Chondrocyte (in vitro differentiated cells): ENCODE measurements around the gene HIP1. TPM values are rescaled to one million over a fixed set of nuclear protein-coding genes. Genes with fewer than 3 reads are reported as not detected.
A peak's percentile ranks its signal among the peaks of the same experiment; 100 is the strongest.

Experiments used
- DNase-seq: peaks from one replicate; pipeline ENCODE4 v3.0.0; 2021; ENCODE audit warnings: mixed read lengths, low spot score
- H3K27ac Mint-ChIP-seq: one replicate; pipeline ENCODE4 v1.8.0; 2021; ENCODE audit warnings: mild to moderate bottlenecking, moderate library complexity, mixed read lengths; ENCODE audit not compliant: unreplicated experiment
- H3K27me3 Mint-ChIP-seq: 2 replicates; pipeline ENCODE4 v1.8.0; 2021; ENCODE audit warnings: low read depth, mixed read lengths
- H3K36me3 Mint-ChIP-seq: 2 replicates; pipeline ENCODE4 v1.8.0; 2021; ENCODE audit warnings: low read depth, mixed read lengths
- H3K4me1 Mint-ChIP-seq: 2 replicates; pipeline ENCODE4 v1.8.0; 2021; ENCODE audit warnings: low read depth, mild to moderate bottlenecking, mixed read lengths
- H3K4me3 Mint-ChIP-seq: one replicate; pipeline ENCODE4 v1.8.0; 2021; ENCODE audit warnings: mild to moderate bottlenecking, moderate library complexity, mixed read lengths; ENCODE audit not compliant: unreplicated experiment
- H3K9me3 Mint-ChIP-seq: 2 replicates; pipeline ENCODE4 v1.8.0; 2021; ENCODE audit warnings: low read depth, mixed read lengths
- CTCF ChIP-seq: fragments of 200-600 bp; sonication (generic); IDR thresholded peaks from 2 replicates; pipeline ENCODE4 v1.5.0; 2021; ENCODE audit warnings: antibody characterized with exemption, mild to moderate bottlenecking, moderate library complexity
- total RNA-seq: library from RNA; stranded (reverse); gene quantifications from 3 replicates; pipeline ENCODE4 v1.2.1, GENCODE V29; 2021

The HIP1 gene
- total RNA-seq, 1 donor from 2014 or later = 46.6 TPM

GRCh38 chr7:75657866-75658265, 80.9 kb downstream of the HIP1 start:
- peak overlapping the region; percentile 97 for H3K27ac Mint-ChIP-seq
- peaks cover 50% of the 10 kb centered on the region for H3K4me1 Mint-ChIP-seq
- H3K4me3 Mint-ChIP-seq = peak overlapping the region; percentile 20
- H3K9me3 Mint-ChIP-seq = no peaks in the 10 kb centered on the region
- H3K36me3 Mint-ChIP-seq = no peaks in the 10 kb centered on the region
- DNase-seq = no peak
- no peaks in the 10 kb centered on the region for H3K27me3 Mint-ChIP-seq
- TF ChIP-seq CTCF = no peak

GRCh38 chr7:75656740-75657139, 82.0 kb downstream of the HIP1 start:
- no peaks in the 10 kb centered on the region for H3K9me3 Mint-ChIP-seq
- peak overlapping the region; percentile 87 for H3K27ac Mint-ChIP-seq
- no peak for DNase-seq
- H3K36me3 Mint-ChIP-seq = peaks cover 1% of the 10 kb centered on the region
- H3K4me1 Mint-ChIP-seq = peaks cover 48% of the 10 kb centered on the region
- no peaks in the 10 kb centered on the region for H3K27me3 Mint-ChIP-seq
- no peak for TF ChIP-seq CTCF
- no peak overlapping the region for H3K4me3 Mint-ChIP-seq

- Mint-ChIP-seq H3K36me3 (peaks cover 1% of the 10 kb centered on the region), H3K4me3 (no peak overlapping the region), H3K9me3 (no peaks in the 10 kb centered on the region), H3K4me1 (peaks cover 51% of the 10 kb centered on the region), H3K27me3 (no peaks in the 10 kb centered on the region), H3K27ac (peak overlapping the region; percentile 18)
- no peak for TF ChIP-seq CTCF
- no peak for DNase-seq
These were observed 83.2 kb downstream of the HIP1 start for GRCh38 chr7:75655536-75655935.

- DNase-seq = peak; percentile 1
- Mint-ChIP-seq H3K36me3 (peaks cover 1% of the 10 kb centered on the region), H3K27me3 (no peaks in the 10 kb centered on the region), H3K4me3 (no peak overlapping the region), H3K9me3 (no peaks in the 10 kb centered on the region), H3K4me1 (peaks cover 54% of the 10 kb centered on the region), H3K27ac (peak overlapping the region; percentile 18)
- TF ChIP-seq CTCF = no peak
These were observed 83.9 kb downstream of the HIP1 start for GRCh38 chr7:75654855-75655254.

GRCh38 chr7:75653651-75654050, 85.1 kb downstream of the HIP1 start:
- TF ChIP-seq CTCF = no peak
- no peak for DNase-seq
- Mint-ChIP-seq H3K27ac (no peak overlapping the region), H3K36me3 (peaks cover 1% of the 10 kb centered on the region), H3K27me3 (no peaks in the 10 kb centered on the region), H3K4me1 (peaks cover 56% of the 10 kb centered on the region), H3K4me3 (no peak overlapping the region), H3K9me3 (no peaks in the 10 kb centered on the region)
